A673 (cell line): Measurements from ENCODE around the gene CCL11.

ENCODE experiments used
- CTCF ChIP-seq: fragments of 300-800, 200-600 bp; sonication (generic); conservative IDR thresholded peaks from 2 replicates; pipeline ENCODE4 v1.5.1; 2017; ENCODE audit warnings: low read depth, mild to moderate bottlenecking, antibody characterized with exemption, low read length, moderate library complexity, mixed read lengths
- EZH2 ChIP-seq: fragments of 200-600 bp; sonication (generic); IDR thresholded peaks from 2 replicates; pipeline ENCODE4 v1.6.1; 2017; ENCODE audit warnings: borderline replicate concordance, low read depth, mild to moderate bottlenecking, mixed read lengths, antibody characterized with exemption, low read length; ENCODE audit not compliant: poor library complexity, severe bottlenecking

- TF ChIP-seq EZH2 (no peak), CTCF (no peak)
These were observed at the start of gene CCL11 for GRCh38 chr17:34285286-34285792.
